DMS114 treated with DMSO at 0.1 percent for 48 hours (cell line): ENCODE measurements around the gene WDR72.

Experiments used
- DNase-seq: peaks from one replicate; lab custom pipeline; 2025; ENCODE audit not compliant: unreplicated experiment; lab: John Stamatoyannopoulos, UW

The WDR72 gene

DNA sequence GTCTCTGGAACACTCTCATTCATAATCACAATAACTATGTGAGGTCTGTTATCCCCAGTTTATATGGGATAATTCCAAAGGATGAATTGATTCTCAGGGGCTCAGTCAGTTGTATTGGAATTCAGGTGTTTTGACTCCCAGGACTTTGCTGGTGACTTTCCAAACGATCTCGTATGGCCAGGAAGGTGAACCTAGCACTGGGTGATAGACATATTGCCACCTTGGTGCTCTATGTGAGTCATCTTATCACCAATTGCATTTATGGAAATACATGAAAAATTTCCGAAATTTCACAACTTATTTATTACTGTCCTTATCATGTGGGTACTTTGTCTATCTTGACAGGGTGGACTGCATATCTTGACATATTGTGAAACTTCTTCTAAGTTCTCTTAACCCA, 287.3 kb downstream of the WDR72 start:
- DNase-seq = no peak

DNA sequence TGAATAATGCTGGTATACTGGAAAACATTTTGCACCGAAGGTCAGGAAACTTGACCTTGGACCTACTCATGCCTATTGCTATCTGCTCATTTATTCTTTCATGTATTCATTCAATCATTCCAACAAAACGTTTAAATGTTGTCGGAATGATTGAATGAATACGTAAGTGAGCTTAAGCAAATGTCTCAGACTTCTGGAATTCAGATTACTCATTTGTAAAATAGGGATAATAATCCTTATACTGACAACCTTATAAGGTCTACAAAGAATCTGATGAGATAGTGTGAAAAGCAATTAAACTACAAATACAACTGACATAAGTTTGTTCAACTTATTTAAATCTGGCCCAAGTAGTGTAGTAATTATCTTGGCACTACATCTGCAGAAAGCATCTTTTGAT, 288.7 kb downstream of the WDR72 start:
- no peak for DNase-seq

DNA sequence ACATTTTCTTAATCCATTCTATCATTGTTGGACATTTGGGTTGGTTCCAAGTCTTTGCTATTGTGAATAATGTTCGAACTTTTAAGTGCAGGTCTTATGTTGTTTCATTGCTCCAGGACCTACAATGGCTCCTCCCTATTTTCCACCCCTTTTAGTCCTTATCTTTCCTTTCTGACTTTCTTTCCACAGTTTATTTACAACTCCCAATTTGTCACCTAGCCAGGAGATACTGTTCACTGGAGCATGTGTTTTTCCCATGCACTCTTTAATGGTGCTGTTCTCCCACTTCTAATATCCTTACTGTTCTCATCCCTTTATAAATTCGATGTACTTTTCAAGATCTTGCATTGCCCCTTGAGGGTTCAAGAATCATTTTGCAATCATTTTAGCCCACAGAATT, 290.0 kb downstream of the WDR72 start:
- no peak for DNase-seq
